H1 (cell line): ENCODE results near the gene SBSN. TPM values are rescaled to one million over a fixed set of nuclear protein-coding genes. Genes with fewer than 3 reads are reported as not detected.

Experiments used
- CTCF ChIA-PET: fragments of 300-600 bp; sonication (Branson Sonifier 250); formaldehyde crosslinking; loops from one replicate; lab custom pipeline; 2021; ENCODE audit not compliant: partially characterized antibody; lab: Charles Lee
- POLR2A ChIA-PET: fragments of 300-600 bp; sonication (Branson Sonifier 250); formaldehyde crosslinking; loops from one replicate; lab custom pipeline; 2021; ENCODE audit warnings: inconsistent platforms; ENCODE audit not compliant: partially characterized antibody; lab: Charles Lee
- DNase-seq, 2 experiments: peaks; one replicate each; pipeline versions ENCODE4 v3.0.0 to v3.0.0-alpha.2; 2010 to 2022; ENCODE audit warnings: low spot score in 2 of 2, low read depth in 1 of 2, mixed read lengths in 1 of 2
- FAIRE-seq: peaks from 2 replicates; lab custom pipeline; 2011; peaks lifted over from hg19 to GRCh38; lab: Jason Lieb, UNC
- H2AFZ ChIP-seq: 2 replicates; pipeline ENCODE4 v1.8.1; 2012; ENCODE audit warnings: low read length, inconsistent platforms
- H2AK5ac ChIP-seq: 2 replicates; pipeline ENCODE4 v1.6.1; 2013; ENCODE audit warnings: low read depth, low read length
- H2BK120ac ChIP-seq: replicated peaks from 2 replicates; pipeline ENCODE3; 2013; ENCODE audit warnings: low read depth, low read length, inconsistent platforms
- H2BK12ac ChIP-seq: 2 replicates; pipeline ENCODE4 v1.6.1; 2013; ENCODE audit warnings: low read depth, low read length
- H2BK15ac ChIP-seq: 2 replicates; pipeline ENCODE4 v1.6.1; 2013; ENCODE audit warnings: low read length
- H2BK20ac ChIP-seq: 2 replicates; pipeline ENCODE4 v1.6.1; 2013; ENCODE audit warnings: low read length
- H2BK5ac ChIP-seq: 2 replicates; pipeline ENCODE4 v1.6.1; 2013; ENCODE audit warnings: low read depth, low read length
- H3K14ac ChIP-seq: 2 replicates; pipeline ENCODE4 v1.6.1; 2013; ENCODE audit warnings: inconsistent platforms; ENCODE audit not compliant: insufficient read length
- H3K18ac ChIP-seq: 2 replicates; pipeline ENCODE4 v1.6.1; 2013; ENCODE audit warnings: low read length; ENCODE audit errors: extremely low read depth
- H3K23ac ChIP-seq: 2 replicates; pipeline ENCODE4 v1.6.1; 2013; ENCODE audit warnings: inconsistent platforms; ENCODE audit not compliant: insufficient read length
- H3K23me2 ChIP-seq: 2 replicates; pipeline ENCODE4 v1.6.1; 2013; ENCODE audit warnings: low read depth, low read length
- H3K27ac ChIP-seq: 2 replicates; pipeline ENCODE4 v1.6.1; 2011; ENCODE audit warnings: low read depth, low read length, inconsistent platforms
- H3K27me3 ChIP-seq, 4 experiments: replicated peaks in 1 of 4; 1 replicate in 1 of 4; 2 replicates in 3 of 4; pipeline versions ENCODE4 v1.6.1 to v1.8.1; 2011 to 2013; ENCODE audit warnings: low read length in 3 of 4, mild to moderate bottlenecking in 3 of 4, inconsistent platforms in 2 of 4, mixed read lengths in 2 of 4, moderate library complexity in 1 of 4; ENCODE audit not compliant: control insufficient read depth in 3 of 4, insufficient read depth in 3 of 4; ENCODE audit errors: extremely low read depth in 1 of 4
- H3K36me3 ChIP-seq, 4 experiments: 2 replicates each; pipeline versions ENCODE4 v1.6.1 to v1.8.1; 2011 to 2013; ENCODE audit warnings: mild to moderate bottlenecking in 4 of 4, low read length in 3 of 4, moderate library complexity in 2 of 4, control low read depth in 1 of 4, inconsistent platforms in 1 of 4; ENCODE audit not compliant: insufficient read depth in 4 of 4, control insufficient read depth in 2 of 4
- H3K4ac ChIP-seq: replicated peaks from 2 replicates; pipeline ENCODE3; 2013; ENCODE audit warnings: low read length, low read depth, mixed read lengths, inconsistent platforms; ENCODE audit not compliant: insufficient read length
- H3K4me1 ChIP-seq, 4 experiments: replicated peaks in 1 of 4; 1 replicate in 1 of 4; 2 replicates in 3 of 4; pipeline versions ENCODE4 v1.6.1 to v1.8.1; 2011 to 2013; ENCODE audit warnings: low read length in 3 of 4, inconsistent platforms in 2 of 4, mixed read lengths in 1 of 4; ENCODE audit not compliant: insufficient read depth in 4 of 4, control insufficient read depth in 3 of 4
- H3K4me2 ChIP-seq, 2 experiments: 2 replicates each; pipeline versions ENCODE4 v1.6.1 to v1.8.1; 2011 to 2013; ENCODE audit warnings: low read depth in 2 of 2, low read length in 2 of 2, control low read depth in 1 of 2, inconsistent platforms in 1 of 2, mild to moderate bottlenecking in 1 of 2; ENCODE audit not compliant: insufficient read depth in 1 of 2
- H3K4me3 ChIP-seq, 4 experiments: fragments of 200-600, 300-600 bp in 1 of 4; sonication (generic), shearing (Covaris generic), sonication (Bioruptor Twin) in 1 of 4; 2 replicates each; pipeline versions ENCODE4 v1.5.1 to v1.8.1; 2011 to 2016; ENCODE audit warnings: low read length in 4 of 4, low read depth in 3 of 4, control low read depth in 2 of 4, inconsistent platforms in 2 of 4, mild to moderate bottlenecking in 2 of 4, mixed read lengths in 1 of 4, moderate library complexity in 1 of 4; ENCODE audit not compliant: insufficient read depth in 2 of 4; ENCODE audit errors: extremely low read depth in 1 of 4
- H3K56ac ChIP-seq: replicated peaks from 2 replicates; pipeline ENCODE3; 2013; ENCODE audit warnings: low read depth, mild to moderate bottlenecking, mixed read lengths, low read length, inconsistent platforms; ENCODE audit not compliant: insufficient read length
- H3K79me1 ChIP-seq: 2 replicates; pipeline ENCODE4 v1.6.1; 2013; ENCODE audit warnings: low read depth, low read length, control low read depth
- H3K79me2 ChIP-seq, 2 experiments: 2 replicates each; pipeline versions ENCODE4 v1.6.1 to v1.8.1; 2012 to 2013; ENCODE audit warnings: low read length in 2 of 2, mild to moderate bottlenecking in 2 of 2, inconsistent platforms in 1 of 2; ENCODE audit not compliant: insufficient read depth in 2 of 2, control insufficient read depth in 1 of 2
- H3K9ac ChIP-seq, 4 experiments: replicated peaks in 1 of 4; 1 replicate in 1 of 4; 2 replicates in 3 of 4; pipeline versions ENCODE4 v1.6.1 to v1.8.1; 2011 to 2013; ENCODE audit warnings: low read depth in 3 of 4, low read length in 3 of 4, control low read depth in 2 of 4, mild to moderate bottlenecking in 2 of 4, moderate library complexity in 2 of 4, inconsistent platforms in 1 of 4; ENCODE audit errors: extremely low read depth in 1 of 4
- H3K9me3 ChIP-seq, 2 experiments: 2 replicates each; pipeline versions ENCODE4 v1.6.1 to v1.8.1; 2012 to 2013; ENCODE audit warnings: mild to moderate bottlenecking in 2 of 2, moderate library complexity in 2 of 2, control low read depth in 1 of 2, inconsistent platforms in 1 of 2, low read depth in 1 of 2, low read length in 1 of 2, mixed read lengths in 1 of 2; ENCODE audit not compliant: insufficient read depth in 2 of 2
- H4K20me1 ChIP-seq, 2 experiments: replicated peaks in 1 of 2; 2 replicates each; pipeline versions ENCODE3 to v1.8.1; 2011 to 2013; ENCODE audit warnings: inconsistent platforms in 2 of 2, low read length in 2 of 2, mild to moderate bottlenecking in 1 of 2; ENCODE audit not compliant: insufficient read depth in 2 of 2, control insufficient read depth in 1 of 2
- H4K5ac ChIP-seq: 2 replicates; pipeline ENCODE4 v1.6.1; 2013; ENCODE audit warnings: low read length, low read depth, mixed read lengths, inconsistent platforms; ENCODE audit not compliant: insufficient read length
- H4K8ac ChIP-seq: 2 replicates; pipeline ENCODE4 v1.8.0; 2013; ENCODE audit warnings: mild to moderate bottlenecking, moderate library complexity, low read length, inconsistent platforms; ENCODE audit not compliant: insufficient read depth; ENCODE audit errors: extremely low read depth
- H4K91ac ChIP-seq: replicated peaks from 2 replicates; pipeline ENCODE3; 2013; ENCODE audit warnings: low read length, mixed read lengths, inconsistent platforms; ENCODE audit not compliant: insufficient read length
- CHD2 ChIP-seq: IDR thresholded peaks from 2 replicates; pipeline ENCODE4 v1.6.1; 2012; ENCODE audit warnings: low read length, improper control_type of control experiment
- WGBS, 2 experiments: shearing (Covaris generic) in 1 of 2; methylation state at CpG; one replicate each; pipeline versions ENCODE4 v1.1.6 to v1.1.7; 2013 to 2015; ENCODE audit warnings: low lambda C conversion rate in 2 of 2, mixed read lengths in 2 of 2, inconsistent platforms in 1 of 2, low coverage in 1 of 2, missing lambda C conversion rate in 1 of 2; ENCODE audit not compliant: insufficient replicate concordance in 2 of 2, insufficient coverage in 1 of 2, insufficient read length in 1 of 2; ENCODE audit errors: extremely low coverage in 1 of 2, missing lambda C conversion rate in 1 of 2; 5-methylcytosine and 5-hydroxymethylcytosine counted together
- polyA plus RNA-seq, 7 experiments: library from polyadenylated mRNA; depleted of rRNA in 3 of 7; stranded (reverse) in 5 of 7; unstranded in 2 of 7; fragments of >200 nt in 5 of 7; fragments of 200-250 nt in 2 of 7; gene quantifications; 1 replicate in 5 of 7; 2 replicates in 1 of 7; 4 replicates in 1 of 7; pipeline versions ENCODE4 v1.2.1 to v1.2.3, GENCODE V29; 2011 to 2013; ENCODE audit warnings: missing spikeins in 2 of 7, mixed read lengths in 2 of 7
- total RNA-seq: library from RNA; stranded (reverse); fragmentation: NEBNext Ultra II Directional; extraction: Animal tissue kit (Norgen Biotek cat#: 25700); gene quantifications from 2 replicates; pipeline ENCODE4 v1.2.1, GENCODE V29; 2021

SBSN gene
- total and polyA plus RNA-seq, 2 of the 8 experiments (the other 6 are each of a cell fraction or from before 2014, with no cell fraction given): not detected

GRCh38 chr19:35493971-35494370 is 34.1 kb downstream of the SBSN start:
- peaks cover 0 to 9% of the 10 kb centered on the region in 2 experiments for H4K20me1 ChIP-seq
- 87% methylated on average over 8 of the region's 9 CpGs; no CpG with 5 or more reads in 1 of the 2 experiments for WGBS, 2 experiments
- H3K4ac ChIP-seq: no peak overlapping the region
- no peaks in the 10 kb centered on the region; the same call in 1 of the 2 replicates for H3K79me1 ChIP-seq
- H3K9me3 ChIP-seq: no peaks in the 10 kb centered on the region
- H3K4me3 ChIP-seq: no peak overlapping the region
- no peak overlapping the region for H3K18ac ChIP-seq
- no peak overlapping the region for H2BK15ac ChIP-seq
- H2BK12ac ChIP-seq: no peak overlapping the region
- POLR2A ChIA-PET: interaction anchor here (0.7 to 3.8 kb wide), 3 partner anchors 12 to 17 kb away, joined by 3 to 20 read pairs (median 5); no protein-coding TSS in a partner anchor
- no peak overlapping the region for H2AK5ac ChIP-seq
- peaks cover 0 to 5% (median 3%) of the 10 kb centered on the region in 4 experiments; a peak in 3 of 7 replicates for H3K4me1 ChIP-seq
- H3K36me3 ChIP-seq: peaks cover 2 to 11% (median 4%) of the 10 kb centered on the region in 4 experiments; a peak in 4 of 8 replicates
- H2BK5ac ChIP-seq: no peak overlapping the region
- no peak overlapping the region for H3K27ac ChIP-seq
- no peaks in the 10 kb centered on the region for H3K23me2 ChIP-seq
- no peak overlapping the region for H4K5ac ChIP-seq
- no peak overlapping the region for H2AFZ ChIP-seq
- no peak overlapping the region for H3K9ac ChIP-seq
- DNase-seq (no peak), FAIRE-seq (no peak)
- CTCF ChIA-PET: interaction anchor here (0.8 to 3.1 kb wide), 6 partner anchors 11 to 141 kb away, joined by 3 to 32 read pairs (median 7); no protein-coding TSS in a partner anchor
- H2BK120ac ChIP-seq: no peak overlapping the region
- no peak overlapping the region for H3K56ac ChIP-seq
- no peak overlapping the region for H4K8ac ChIP-seq
- no peak overlapping the region for H2BK20ac ChIP-seq
- H3K14ac ChIP-seq: no peak overlapping the region
- no peak overlapping the region for H3K4me2 ChIP-seq
- no peak overlapping the region for H3K23ac ChIP-seq
- no peaks in the 10 kb centered on the region for H3K79me2 ChIP-seq
- H4K91ac ChIP-seq: no peak overlapping the region
- H3K27me3 ChIP-seq: no peaks in the 10 kb centered on the region; a peak in 1 of 7 replicates
- no peak for TF ChIP-seq CHD2
